Measurements from ENCODE around the gene LAMB1.

DNA sequence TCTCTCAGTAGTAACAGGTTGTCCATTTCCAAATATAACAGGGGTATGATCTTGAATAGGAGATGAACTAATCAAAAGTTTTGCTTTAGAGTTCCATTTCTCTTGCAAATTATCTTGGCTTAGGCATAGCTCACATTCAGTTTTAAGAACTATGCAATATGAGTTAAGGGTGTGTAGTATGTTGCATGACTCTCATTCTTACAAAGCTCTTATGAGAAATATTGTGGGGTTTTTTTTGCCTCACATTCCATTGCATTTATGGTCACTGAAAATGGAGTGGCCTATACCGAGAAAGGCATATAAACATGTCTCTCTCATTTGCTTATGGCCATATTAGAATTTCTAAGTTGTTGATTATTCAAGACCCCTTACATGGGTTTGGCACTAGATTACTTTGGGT is 48.5 kb upstream of the LAMB1 start:
- TF ChIP-seq EZH2 (IDR thresholded peaks at IDR 0.05; ENCODE audit: borderline replicate concordance, low read depth, low read length, poor library complexity, severe bottlenecking) = no peak
- TF ChIP-seq, protein P1, sequence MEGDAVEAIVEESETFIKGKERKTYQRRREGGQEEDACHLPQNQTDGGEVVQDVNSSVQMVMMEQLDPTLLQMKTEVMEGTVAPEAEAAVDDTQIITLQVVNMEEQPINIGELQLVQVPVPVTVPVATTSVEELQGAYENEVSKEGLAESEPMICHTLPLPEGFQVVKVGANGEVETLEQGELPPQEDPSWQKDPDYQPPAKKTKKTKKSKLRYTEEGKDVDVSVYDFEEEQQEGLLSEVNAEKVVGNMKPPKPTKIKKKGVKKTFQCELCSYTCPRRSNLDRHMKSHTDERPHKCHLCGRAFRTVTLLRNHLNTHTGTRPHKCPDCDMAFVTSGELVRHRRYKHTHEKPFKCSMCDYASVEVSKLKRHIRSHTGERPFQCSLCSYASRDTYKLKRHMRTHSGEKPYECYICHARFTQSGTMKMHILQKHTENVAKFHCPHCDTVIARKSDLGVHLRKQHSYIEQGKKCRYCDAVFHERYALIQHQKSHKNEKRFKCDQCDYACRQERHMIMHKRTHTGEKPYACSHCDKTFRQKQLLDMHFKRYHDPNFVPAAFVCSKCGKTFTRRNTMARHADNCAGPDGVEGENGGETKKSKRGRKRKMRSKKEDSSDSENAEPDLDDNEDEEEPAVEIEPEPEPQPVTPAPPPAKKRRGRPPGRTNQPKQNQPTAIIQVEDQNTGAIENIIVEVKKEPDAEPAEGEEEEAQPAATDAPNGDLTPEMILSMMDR (conservative IDR thresholded peaks at IDR 0.05; ENCODE audit: low read depth, low read length) = no peak
